HepG2 (cell line): Measurements from ENCODE around the gene CLIP2. TPM values are rescaled to one million over a fixed set of nuclear protein-coding genes. Genes with fewer than 3 reads are reported as not detected.
A peak's percentile ranks its signal among the peaks of the same experiment; 100 is the strongest.

Source experiments
- AHR ChIP-seq: IDR thresholded peaks from 2 replicates; pipeline ENCODE4 v1.6.1; 2018; ENCODE audit warnings: missing genetic modification reagents, missing compliant biosample characterization
- CC2D1A ChIP-seq: sonication (generic); formaldehyde crosslinking; IDR thresholded peaks from 2 replicates; pipeline ENCODE4 v1.8.1; 2023; ENCODE audit warnings: mild to moderate bottlenecking, missing genetic modification reagents
- EZH2 ChIP-seq: conservative IDR thresholded peaks from 2 replicates; pipeline ENCODE4 v1.6.1; 2012; ENCODE audit warnings: mild to moderate bottlenecking, low read depth, low read length, moderate library complexity
- FOXC1 ChIP-seq: sonication (generic); formaldehyde crosslinking; IDR thresholded peaks from 2 replicates; pipeline ENCODE4 v1.8.0; 2022; ENCODE audit warnings: mild to moderate bottlenecking, missing genetic modification reagents, borderline replicate concordance
- IKZF4 ChIP-seq: sonication (generic); formaldehyde crosslinking; IDR thresholded peaks from 2 replicates; pipeline ENCODE4 v1.5.1; 2020; ENCODE audit warnings: borderline replicate concordance, mild to moderate bottlenecking, low read depth, missing genetic modification reagents; ENCODE audit errors: not compliant biosample characterization
- MBD4 ChIP-seq: IDR thresholded peaks from 2 replicates; pipeline ENCODE4 v1.6.1; 2012; ENCODE audit warnings: low read length, inconsistent platforms, borderline replicate concordance
- POGZ ChIP-seq: sonication (generic); formaldehyde crosslinking; IDR thresholded peaks from 2 replicates; pipeline ENCODE4 v1.4.0; 2020; ENCODE audit warnings: mild to moderate bottlenecking, missing genetic modification reagents
- REL ChIP-seq: sonication (generic); formaldehyde crosslinking; conservative IDR thresholded peaks from 2 replicates; pipeline ENCODE4 v1.8.0; 2022; ENCODE audit warnings: mild to moderate bottlenecking, missing genetic modification reagents, moderate library complexity
- RORA ChIP-seq: sonication (generic); formaldehyde crosslinking; IDR thresholded peaks from 2 replicates; pipeline ENCODE4 v1.5.0; 2020; ENCODE audit warnings: mild to moderate bottlenecking, missing genetic modification reagents, moderate library complexity
- ZBTB33 ChIP-seq: sonication (generic); formaldehyde crosslinking; IDR thresholded peaks from 2 replicates; pipeline ENCODE4 v1.4.0; 2020; ENCODE audit warnings: missing genetic modification reagents
- ZNF556 ChIP-seq: sonication (generic); formaldehyde crosslinking; IDR thresholded peaks from 2 replicates; pipeline ENCODE4 v1.4.0; 2020; ENCODE audit warnings: mild to moderate bottlenecking, missing genetic modification reagents, borderline replicate concordance
- ZNF800 ChIP-seq: sonication (generic); formaldehyde crosslinking; IDR thresholded peaks from 2 replicates; pipeline ENCODE4 v1.4.0; 2020; ENCODE audit warnings: missing genetic modification reagents
- polyA plus RNA-seq, 8 experiments: library from polyadenylated mRNA; depleted of rRNA in 3 of 8; stranded (reverse) in 7 of 8; unstranded in 1 of 8; fragments of >200 nt; fragmentation: Illumina TruSeq in 4 of 8; extraction: Trizol in 4 of 8; gene quantifications; 2 replicates each; pipeline versions ENCODE4 v1.2.1 to v1.2.3, GENCODE V29; 2011 to 2016; ENCODE audit warnings: low read depth in 4 of 8, missing spikeins in 1 of 8, mixed read lengths in 1 of 8; ENCODE audit not compliant: insufficient read depth in 1 of 8
- total RNA-seq, 5 experiments: library from RNA; depleted of rRNA; stranded (reverse); fragments of >200 nt; fragmentation: Illumina TruSeq; extraction: Trizol; gene quantifications; 2 replicates each; pipeline ENCODE4 v1.2.3, GENCODE V29; 2016; ENCODE audit warnings: low read depth in 1 of 5
- TF ChIP-seq, protein P1 (sequence below): sonication (generic); formaldehyde crosslinking; IDR thresholded peaks from 2 replicates; pipeline ENCODE4 v1.4.0; 2020; ENCODE audit warnings: missing genetic modification reagents, mild to moderate bottlenecking, borderline replicate concordance
- TF ChIP-seq, protein P2 (sequence below): sonication (generic); formaldehyde crosslinking; IDR thresholded peaks from 2 replicates; pipeline ENCODE4 v1.4.0; 2020; ENCODE audit warnings: mild to moderate bottlenecking, missing genetic modification reagents
- TF ChIP-seq, protein P3 (sequence below): sonication (generic); formaldehyde crosslinking; conservative IDR thresholded peaks from 2 replicates; pipeline ENCODE4 v1.5.0; 2020; ENCODE audit warnings: missing genetic modification reagents

The CLIP2 gene
- total and polyA plus RNA-seq, 2 of the 13 experiments (the other 11 are each of a cell fraction or from before 2014, with no cell fraction given), result 6.5 to 17.4 TPM

DNA sequence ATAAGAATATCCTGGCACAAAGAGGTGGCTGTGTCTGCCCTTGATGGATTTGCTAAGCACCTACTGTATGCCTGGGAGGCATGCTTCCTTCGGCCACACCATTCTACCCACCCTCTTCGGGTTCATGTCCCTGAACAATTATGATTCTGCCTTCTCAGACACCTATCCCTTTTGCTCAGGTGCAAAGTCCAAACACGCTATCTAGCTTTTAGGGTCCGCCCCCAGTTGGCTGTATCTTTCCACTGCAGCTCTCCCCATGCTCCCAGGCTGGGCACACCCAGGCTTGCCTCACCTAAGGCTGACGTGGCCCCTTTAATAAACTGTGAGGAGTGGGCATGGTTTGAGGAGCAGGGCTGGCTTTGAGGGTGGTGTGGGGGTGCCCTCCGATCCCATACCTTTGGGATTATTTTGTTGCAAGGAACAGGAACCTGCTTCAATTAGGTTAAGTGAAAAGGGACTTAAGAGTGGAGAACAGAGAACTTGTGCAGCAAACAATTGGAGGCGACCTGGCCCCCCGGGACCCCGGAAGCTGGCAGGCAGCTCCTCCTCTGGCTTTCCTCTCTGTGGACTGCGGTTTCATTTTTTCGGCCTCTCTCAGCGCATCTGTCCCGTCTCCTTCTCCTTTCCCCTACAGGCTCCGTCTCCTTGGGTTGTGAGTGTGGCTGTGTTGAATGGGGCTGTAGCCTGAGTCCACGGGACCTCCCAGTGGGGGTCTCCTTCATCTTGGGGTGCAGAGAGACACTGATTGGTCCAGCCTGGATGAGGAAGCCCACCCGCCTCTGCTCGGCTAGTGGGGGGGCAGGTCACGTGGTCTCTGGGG, 3.8 kb downstream of the CLIP2 start (continued):
- TF ChIP-seq, protein P1, sequence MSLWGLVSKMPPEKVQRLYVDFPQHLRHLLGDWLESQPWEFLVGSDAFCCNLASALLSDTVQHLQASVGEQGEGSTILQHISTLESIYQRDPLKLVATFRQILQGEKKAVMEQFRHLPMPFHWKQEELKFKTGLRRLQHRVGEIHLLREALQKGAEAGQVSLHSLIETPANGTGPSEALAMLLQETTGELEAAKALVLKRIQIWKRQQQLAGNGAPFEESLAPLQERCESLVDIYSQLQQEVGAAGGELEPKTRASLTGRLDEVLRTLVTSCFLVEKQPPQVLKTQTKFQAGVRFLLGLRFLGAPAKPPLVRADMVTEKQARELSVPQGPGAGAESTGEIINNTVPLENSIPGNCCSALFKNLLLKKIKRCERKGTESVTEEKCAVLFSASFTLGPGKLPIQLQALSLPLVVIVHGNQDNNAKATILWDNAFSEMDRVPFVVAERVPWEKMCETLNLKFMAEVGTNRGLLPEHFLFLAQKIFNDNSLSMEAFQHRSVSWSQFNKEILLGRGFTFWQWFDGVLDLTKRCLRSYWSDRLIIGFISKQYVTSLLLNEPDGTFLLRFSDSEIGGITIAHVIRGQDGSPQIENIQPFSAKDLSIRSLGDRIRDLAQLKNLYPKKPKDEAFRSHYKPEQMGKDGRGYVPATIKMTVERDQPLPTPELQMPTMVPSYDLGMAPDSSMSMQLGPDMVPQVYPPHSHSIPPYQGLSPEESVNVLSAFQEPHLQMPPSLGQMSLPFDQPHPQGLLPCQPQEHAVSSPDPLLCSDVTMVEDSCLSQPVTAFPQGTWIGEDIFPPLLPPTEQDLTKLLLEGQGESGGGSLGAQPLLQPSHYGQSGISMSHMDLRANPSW (CRISPR knock-in tag), result 0 out of 2 replicates have a peak, but pooled peaks have one; percentile 46
- TF ChIP-seq AHR (CRISPR knock-in tag), result no peak
- TF ChIP-seq CC2D1A (CRISPR knock-in tag), result 0 out of 2 replicates have a peak, but pooled peaks have one; percentile 75
- TF ChIP-seq FOXC1 (CRISPR knock-in tag), result peak; percentile 16; the same call in 1 of the 2 replicates
- TF ChIP-seq EZH2, result no peak
- no peak for TF ChIP-seq REL
- 0 out of 2 replicates have a peak, but pooled peaks have one; percentile 6 for TF ChIP-seq ZBTB33 (CRISPR knock-in tag)
- TF ChIP-seq, protein P2, sequence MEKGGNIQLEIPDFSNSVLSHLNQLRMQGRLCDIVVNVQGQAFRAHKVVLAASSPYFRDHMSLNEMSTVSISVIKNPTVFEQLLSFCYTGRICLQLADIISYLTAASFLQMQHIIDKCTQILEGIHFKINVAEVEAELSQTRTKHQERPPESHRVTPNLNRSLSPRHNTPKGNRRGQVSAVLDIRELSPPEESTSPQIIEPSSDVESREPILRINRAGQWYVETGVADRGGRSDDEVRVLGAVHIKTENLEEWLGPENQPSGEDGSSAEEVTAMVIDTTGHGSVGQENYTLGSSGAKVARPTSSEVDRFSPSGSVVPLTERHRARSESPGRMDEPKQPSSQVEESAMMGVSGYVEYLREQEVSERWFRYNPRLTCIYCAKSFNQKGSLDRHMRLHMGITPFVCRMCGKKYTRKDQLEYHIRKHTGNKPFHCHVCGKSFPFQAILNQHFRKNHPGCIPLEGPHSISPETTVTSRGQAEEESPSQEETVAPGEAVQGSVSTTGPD (CRISPR knock-in tag), result no peak
- TF ChIP-seq RORA, result no peak
- TF ChIP-seq IKZF4, result no peak
- TF ChIP-seq MBD4, result no peak
- TF ChIP-seq ZNF556 (CRISPR knock-in tag), result peak; percentile 27; the same call in 1 of the 2 replicates
- TF ChIP-seq ZNF800 (CRISPR knock-in tag), result no peak
- peak; percentile 24; the same call in 1 of the 2 replicates for TF ChIP-seq POGZ (CRISPR knock-in tag)
- TF ChIP-seq, protein P3, sequence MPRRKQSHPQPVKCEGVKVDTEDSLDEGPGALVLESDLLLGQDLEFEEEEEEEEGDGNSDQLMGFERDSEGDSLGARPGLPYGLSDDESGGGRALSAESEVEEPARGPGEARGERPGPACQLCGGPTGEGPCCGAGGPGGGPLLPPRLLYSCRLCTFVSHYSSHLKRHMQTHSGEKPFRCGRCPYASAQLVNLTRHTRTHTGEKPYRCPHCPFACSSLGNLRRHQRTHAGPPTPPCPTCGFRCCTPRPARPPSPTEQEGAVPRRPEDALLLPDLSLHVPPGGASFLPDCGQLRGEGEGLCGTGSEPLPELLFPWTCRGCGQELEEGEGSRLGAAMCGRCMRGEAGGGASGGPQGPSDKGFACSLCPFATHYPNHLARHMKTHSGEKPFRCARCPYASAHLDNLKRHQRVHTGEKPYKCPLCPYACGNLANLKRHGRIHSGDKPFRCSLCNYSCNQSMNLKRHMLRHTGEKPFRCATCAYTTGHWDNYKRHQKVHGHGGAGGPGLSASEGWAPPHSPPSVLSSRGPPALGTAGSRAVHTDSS (CRISPR knock-in tag), result no peak
